Psoas muscle (tissue), 8 donors: Measurements from ENCODE around the gene SERPINA4. TPM values are rescaled to one million over a fixed set of nuclear protein-coding genes. Genes with fewer than 3 reads are reported as not detected.
A peak's percentile ranks its signal among the peaks of the same experiment; 100 is the strongest.

ENCODE experiments used
- ATAC-seq, 4 donors: fragments of 200-7000 bp; cut with Tn5 transposase; one replicate each; pipeline ENCODE4 v1.9.1; 2020; ENCODE audit warnings: moderate library complexity in 3 of 4, mild to moderate bottlenecking in 2 of 4
- DNase-seq, 2 donors: peaks; one replicate each; pipeline ENCODE4 v3.0.0-alpha.2; 2020
- H3K27ac ChIP-seq: fragments of 200-600 bp; one replicate; pipeline ENCODE4 v1.8.0; 2022
- H3K27me3 ChIP-seq, 3 donors: fragments of 200-600 bp in 1 of 3; one replicate each; pipeline versions ENCODE4 v1.6.1 to v1.8.0; 2013 to 2022; ENCODE audit warnings: low read length in 2 of 3, mild to moderate bottlenecking in 2 of 3, moderate library complexity in 1 of 3; ENCODE audit not compliant: insufficient read depth in 3 of 3
- H3K36me3 ChIP-seq, 2 donors: fragments of 200-600 bp in 1 of 2; one replicate each; pipeline versions ENCODE4 v1.6.1 to v1.8.0; 2013 to 2022; ENCODE audit warnings: low read depth in 1 of 2, mild to moderate bottlenecking in 1 of 2, moderate library complexity in 1 of 2; ENCODE audit not compliant: insufficient read depth in 1 of 2
- H3K4me1 ChIP-seq: fragments of 200-600 bp; one replicate; pipeline ENCODE4 v1.8.0; 2022
- H3K4me3 ChIP-seq: fragments of 200-600 bp; one replicate; pipeline ENCODE4 v1.8.0; 2022; ENCODE audit warnings: mild to moderate bottlenecking
- H3K9me3 ChIP-seq: fragments of 200-600 bp; one replicate; pipeline ENCODE4 v1.8.0; 2022
- CTCF ChIP-seq: fragments of 200-600 bp; IDR thresholded peaks from one replicate; pipeline ENCODE4 v1.8.0; 2022; ENCODE audit warnings: antibody characterized with exemption
- WGBS, 3 donors: extraction: QIAGEN DNeasy Blood & Tissue Kit; methylation state at CpG; one replicate each; pipeline versions ENCODE4 v1.1.6 to v1.1.7; 2013; 5-methylcytosine and 5-hydroxymethylcytosine counted together
- intact Hi-C, 2 donors: fragments of 100-400 bp; cut with DNase I; formaldehyde crosslinking; loops; one replicate each; pipeline versions ENCODE4 v1.11.0 to v1.14.2; 2022
- polyA plus RNA-seq, 3 donors: library from polyadenylated mRNA; stranded (reverse); fragments of 200-250 nt; gene quantifications; one replicate each; pipeline ENCODE4 v1.2.3, GENCODE V29; 2013
- total RNA-seq, 4 donors: library from RNA; stranded (reverse); fragmentation: NEBNext Ultra II Directional in 2 of 4; extraction: Animal tissue kit (Norgen Biotek cat#: 25700) in 2 of 4; gene quantifications; one replicate each; pipeline versions ENCODE4 v1.2.1 to v1.2.4, GENCODE V29; 2021 to 2023
- donor health status: healthy with polysubstance abuse.
- donor health status: DM: no; HTN: no; CAD: no; lungs with moderate emphysema.
- donor health status: Bipolar disorder and iron deficiency.
- donor health status: healthy.
- donor health status: DM: yes; HTN: yes; CAD: no.
- donor health status: DM: no; HTN: no; CAD: no.
- donor health status: DM: no; HTN: no; CAD: no.
- donor health status: DM: yes; HTN: yes; CAD: no.

SERPINA4 gene
- total and polyA plus RNA-seq, 7 donors: not detected

GRCh38 chr14:94598816-94599655 lies 37.8 kb downstream of the SERPINA4 start:
- ATAC-seq (peak; percentile 79 to 88 (median 84)), DNase-seq (peak; percentile 68 to 81)
- H3K4me3 ChIP-seq: no peak overlapping the region
- no peaks in the 10 kb centered on the region for H3K27me3 ChIP-seq
- H3K27ac ChIP-seq: peak overlapping the region; percentile 65
- H3K36me3 ChIP-seq: no peaks in the 10 kb centered on the region
- intact Hi-C loops: no loop called here
- H3K9me3 ChIP-seq: no peaks in the 10 kb centered on the region
- TF ChIP-seq CTCF: no peak
- peaks cover 15% of the 10 kb centered on the region for H3K4me1 ChIP-seq
- WGBS, 3 donors: 59 to 68% (median 65%) methylated on average over 11 of the region's 11 CpGs

DNA sequence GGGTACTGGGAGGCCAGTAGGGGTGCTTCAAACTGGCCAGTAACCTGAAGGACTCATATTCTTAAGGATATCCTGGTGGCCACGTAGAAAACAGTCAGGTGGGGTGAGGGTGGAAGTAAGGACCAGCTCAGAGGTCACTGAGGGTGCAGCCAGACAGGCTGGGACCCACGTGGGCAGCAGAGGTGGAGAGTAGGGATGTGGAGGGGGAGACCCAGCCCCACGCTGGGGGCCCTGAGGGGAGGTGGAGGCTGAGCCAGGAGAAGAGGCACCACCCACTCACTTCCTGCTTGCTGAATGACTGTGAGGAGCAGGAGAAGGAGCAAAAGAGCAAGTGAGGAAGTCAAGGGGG lies 38.4 kb downstream of the SERPINA4 start:
- Histone ChIP-seq H3K27ac (peak overlapping the region; percentile 65), H3K9me3 (no peaks in the 10 kb centered on the region), H3K27me3 (no peaks in the 10 kb centered on the region), H3K36me3 (no peaks in the 10 kb centered on the region), H3K4me1 (peaks cover 15% of the 10 kb centered on the region), H3K4me3 (no peak overlapping the region)
- intact Hi-C loops: no loop called here
- WGBS, 3 donors: 33 to 52% (median 44%) methylated on average over 3 of the region's 3 CpGs
- no peak for TF ChIP-seq CTCF
- no peak for DNase-seq
- ATAC-seq: peak in 3 of 4 donors; percentile 8 to 26 (median 18)

GRCh38 chr14:94600148-94600545 lies 38.9 kb downstream of the SERPINA4 start:
- peak overlapping the region; percentile 65 for H3K27ac ChIP-seq
- H3K27me3 ChIP-seq: no peaks in the 10 kb centered on the region
- WGBS, 3 donors: 71 to 86% (median 85%) methylated on average over 11 of the region's 11 CpGs
- H3K4me1 ChIP-seq: peaks cover 15% of the 10 kb centered on the region
- ATAC-seq (peak in 1 of 4 donors; percentile 7), DNase-seq (no peak)
- no peak overlapping the region for H3K4me3 ChIP-seq
- no peaks in the 10 kb centered on the region for H3K36me3 ChIP-seq
- no peaks in the 10 kb centered on the region for H3K9me3 ChIP-seq
- no peak for TF ChIP-seq CTCF
- intact Hi-C loops: no loop called here

DNA sequence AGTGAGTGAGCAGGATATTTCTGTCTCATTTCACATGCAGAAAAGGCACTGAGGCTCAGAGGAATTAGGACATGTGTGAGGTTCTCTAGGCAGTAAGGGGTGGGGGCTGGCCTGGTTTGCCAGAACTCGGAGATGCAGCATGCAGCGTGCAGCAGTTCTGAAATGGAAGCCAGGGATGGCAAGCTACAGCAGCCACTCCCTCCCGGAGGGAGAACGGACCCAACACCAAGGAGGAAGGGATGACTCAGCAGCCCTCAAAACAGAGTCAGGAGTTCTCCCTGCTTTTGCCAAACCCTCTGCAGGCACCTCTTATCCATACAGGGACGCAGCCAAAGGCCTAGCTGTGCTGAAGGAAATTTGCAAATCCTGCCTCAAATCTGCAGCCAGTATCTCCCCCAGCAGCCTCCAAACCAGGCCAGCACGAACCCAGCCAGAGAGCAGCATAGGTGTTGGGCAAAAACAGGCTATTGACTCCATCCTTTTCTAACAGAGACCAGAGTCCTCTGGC lies 40.7 kb downstream of the SERPINA4 start:
- ATAC-seq (peak; percentile 58 to 71 (median 64)), DNase-seq (peak; percentile 79 to 89)
- no peak overlapping the region for H3K4me3 ChIP-seq
- H3K36me3 ChIP-seq: no peaks in the 10 kb centered on the region
- H3K27me3 ChIP-seq: no peaks in the 10 kb centered on the region
- peaks cover 20% of the 10 kb centered on the region for H3K4me1 ChIP-seq
- peak overlapping the region; percentile 39 for H3K27ac ChIP-seq
- WGBS, 3 donors: 18 to 33% (median 21%) methylated on average over 6 of the region's 6 CpGs
- intact Hi-C loops: no loop called here
- H3K9me3 ChIP-seq: no peaks in the 10 kb centered on the region
- no peak for TF ChIP-seq CTCF
